DND-41 (cell line): ENCODE data around the gene FUT9.

Source experiments
- ATAC-seq: fragments of 200-7000 bp; cut with Tn5 transposase; 3 replicates; pipeline ENCODE4 v1.9.1; 2021; ENCODE audit warnings: low read depth; ENCODE audit not compliant: insufficient read depth
- DNase-seq: peaks from one replicate; pipeline ENCODE4 v3.0.0-alpha.2; 2020
- H2AFZ ChIP-seq: 2 replicates; pipeline ENCODE4 v1.6.0; 2012; ENCODE audit warnings: low read depth, low read length
- H3K27ac ChIP-seq: 2 replicates; pipeline ENCODE4 v1.5.1; 2012; ENCODE audit warnings: low read length, inconsistent platforms
- H3K27me3 ChIP-seq: fragments of 200-600 bp; sonication (generic); 2 replicates; pipeline ENCODE4 v1.6.0; 2012; ENCODE audit warnings: low read length, mild to moderate bottlenecking, inconsistent platforms; ENCODE audit not compliant: insufficient read depth, poor library complexity
- H3K36me3 ChIP-seq: 2 replicates; pipeline ENCODE4 v1.5.1; 2012; ENCODE audit warnings: low read length, inconsistent platforms; ENCODE audit not compliant: insufficient read depth
- H3K4me1 ChIP-seq: 2 replicates; pipeline ENCODE4 v1.5.1; 2012; ENCODE audit warnings: mild to moderate bottlenecking, low read length; ENCODE audit not compliant: insufficient read depth
- H3K4me2 ChIP-seq: 2 replicates; pipeline ENCODE4 v1.6.0; 2012; ENCODE audit warnings: mild to moderate bottlenecking, moderate library complexity, low read length, inconsistent platforms; ENCODE audit not compliant: insufficient read depth
- H3K4me3 ChIP-seq, 2 experiments: fragments of 200-600 bp in 1 of 2; shearing (Covaris generic) in 1 of 2; 2 replicates each; pipeline ENCODE4 v1.5.1; 2012 to 2016; ENCODE audit warnings: inconsistent platforms in 2 of 2, low read length in 2 of 2, mild to moderate bottlenecking in 2 of 2, low read depth in 1 of 2, moderate library complexity in 1 of 2
- H3K79me2 ChIP-seq: 2 replicates; pipeline ENCODE4 v1.6.0; 2012; ENCODE audit warnings: low read length, inconsistent platforms; ENCODE audit not compliant: insufficient read depth
- H3K9ac ChIP-seq: 2 replicates; pipeline ENCODE4 v1.6.0; 2012; ENCODE audit warnings: low read depth, mild to moderate bottlenecking, inconsistent platforms, low read length, moderate library complexity
- H3K9me3 ChIP-seq: 2 replicates; pipeline ENCODE4 v1.5.1; 2012; ENCODE audit warnings: low read length, moderate library complexity, mild to moderate bottlenecking, inconsistent platforms; ENCODE audit not compliant: insufficient read depth, severe bottlenecking
- H4K20me1 ChIP-seq: 2 replicates; pipeline ENCODE4 v1.6.0; 2012; ENCODE audit warnings: low read length; ENCODE audit not compliant: insufficient read depth
- EZH2 ChIP-seq: IDR thresholded peaks from 3 replicates; pipeline ENCODE4 v1.6.1; 2012; ENCODE audit warnings: borderline replicate concordance, low read depth, mild to moderate bottlenecking, moderate library complexity, low read length, inconsistent platforms; ENCODE audit not compliant: severe bottlenecking
- TF ChIP-seq, protein P1 (sequence below): IDR thresholded peaks from 2 replicates; pipeline ENCODE4 v1.5.1; 2012; ENCODE audit warnings: borderline replicate concordance, low read length, moderate library complexity, mild to moderate bottlenecking; ENCODE audit not compliant: poor library complexity, severe bottlenecking; ENCODE audit errors: extremely low read depth

The FUT9 gene

DNA sequence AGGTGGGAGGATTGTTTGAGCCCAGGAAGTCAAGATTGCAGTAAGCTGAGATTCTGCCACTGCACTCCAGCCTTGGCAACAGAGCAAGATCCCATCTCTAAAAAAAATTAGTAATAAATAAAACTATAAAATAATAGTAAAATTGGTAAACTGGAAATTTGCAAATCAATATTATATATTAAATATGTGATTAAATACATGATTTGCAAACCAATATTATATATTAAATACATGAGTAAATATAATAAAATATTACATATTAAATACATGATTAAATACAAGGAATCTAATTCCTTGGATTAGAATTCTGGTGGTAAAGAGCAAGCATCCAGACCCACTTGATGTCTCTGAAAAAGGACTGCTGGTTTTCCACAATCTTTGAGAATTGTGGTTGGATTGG is 35.8 kb downstream of the FUT9 start:
- DNase-seq, result no peak
- H3K27ac ChIP-seq, result no peak overlapping the region
- H3K4me1 ChIP-seq, result no peaks in the 10 kb centered on the region
- no peak overlapping the region for H3K4me2 ChIP-seq
- no peaks in the 10 kb centered on the region for H3K79me2 ChIP-seq
- no peak overlapping the region for H3K9ac ChIP-seq
- H4K20me1 ChIP-seq, result no peaks in the 10 kb centered on the region
- no peaks in the 10 kb centered on the region for H3K9me3 ChIP-seq
- TF ChIP-seq, protein P1, sequence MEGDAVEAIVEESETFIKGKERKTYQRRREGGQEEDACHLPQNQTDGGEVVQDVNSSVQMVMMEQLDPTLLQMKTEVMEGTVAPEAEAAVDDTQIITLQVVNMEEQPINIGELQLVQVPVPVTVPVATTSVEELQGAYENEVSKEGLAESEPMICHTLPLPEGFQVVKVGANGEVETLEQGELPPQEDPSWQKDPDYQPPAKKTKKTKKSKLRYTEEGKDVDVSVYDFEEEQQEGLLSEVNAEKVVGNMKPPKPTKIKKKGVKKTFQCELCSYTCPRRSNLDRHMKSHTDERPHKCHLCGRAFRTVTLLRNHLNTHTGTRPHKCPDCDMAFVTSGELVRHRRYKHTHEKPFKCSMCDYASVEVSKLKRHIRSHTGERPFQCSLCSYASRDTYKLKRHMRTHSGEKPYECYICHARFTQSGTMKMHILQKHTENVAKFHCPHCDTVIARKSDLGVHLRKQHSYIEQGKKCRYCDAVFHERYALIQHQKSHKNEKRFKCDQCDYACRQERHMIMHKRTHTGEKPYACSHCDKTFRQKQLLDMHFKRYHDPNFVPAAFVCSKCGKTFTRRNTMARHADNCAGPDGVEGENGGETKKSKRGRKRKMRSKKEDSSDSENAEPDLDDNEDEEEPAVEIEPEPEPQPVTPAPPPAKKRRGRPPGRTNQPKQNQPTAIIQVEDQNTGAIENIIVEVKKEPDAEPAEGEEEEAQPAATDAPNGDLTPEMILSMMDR, result no peak
- TF ChIP-seq EZH2, result no peak
- H3K36me3 ChIP-seq, result no peaks in the 10 kb centered on the region
- ATAC-seq, result no peak
- H2AFZ ChIP-seq, result no peak overlapping the region
- no peaks in the 10 kb centered on the region for H3K27me3 ChIP-seq
- no peak overlapping the region for H3K4me3 ChIP-seq

DNA sequence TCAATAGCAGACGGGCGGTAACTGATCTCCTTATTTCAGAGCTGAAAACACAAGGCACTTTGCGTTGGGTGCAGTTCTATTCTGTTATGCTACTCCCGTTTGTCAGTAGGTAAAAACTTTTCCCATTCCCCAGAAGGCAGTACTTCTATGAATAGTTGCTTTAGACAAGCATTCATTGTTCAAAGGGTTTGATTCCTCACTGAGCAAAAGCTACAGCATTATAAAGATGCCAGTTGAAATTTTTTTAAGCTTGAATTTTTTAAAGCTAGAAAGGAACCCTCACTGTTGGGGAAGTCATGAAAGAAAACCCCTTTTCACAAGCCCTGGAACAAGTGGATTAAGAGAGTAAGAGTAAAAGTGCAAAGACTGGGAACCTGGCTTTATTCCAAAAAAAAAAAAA is 42.3 kb downstream of the FUT9 start:
- no peak for ATAC-seq
- no peaks in the 10 kb centered on the region for H3K4me1 ChIP-seq
- no peaks in the 10 kb centered on the region for H3K27me3 ChIP-seq
- no peak overlapping the region for H2AFZ ChIP-seq
- no peak overlapping the region for H3K4me2 ChIP-seq
- no peaks in the 10 kb centered on the region for H3K79me2 ChIP-seq
- H3K27ac ChIP-seq, result no peak overlapping the region
- H3K9ac ChIP-seq, result no peak overlapping the region
- DNase-seq, result no peak
- no peak overlapping the region for H3K4me3 ChIP-seq
- no peaks in the 10 kb centered on the region for H4K20me1 ChIP-seq
- H3K9me3 ChIP-seq, result no peaks in the 10 kb centered on the region
- TF ChIP-seq EZH2, result no peak
- TF ChIP-seq, protein P1, result no peak
- no peaks in the 10 kb centered on the region for H3K36me3 ChIP-seq

DNA sequence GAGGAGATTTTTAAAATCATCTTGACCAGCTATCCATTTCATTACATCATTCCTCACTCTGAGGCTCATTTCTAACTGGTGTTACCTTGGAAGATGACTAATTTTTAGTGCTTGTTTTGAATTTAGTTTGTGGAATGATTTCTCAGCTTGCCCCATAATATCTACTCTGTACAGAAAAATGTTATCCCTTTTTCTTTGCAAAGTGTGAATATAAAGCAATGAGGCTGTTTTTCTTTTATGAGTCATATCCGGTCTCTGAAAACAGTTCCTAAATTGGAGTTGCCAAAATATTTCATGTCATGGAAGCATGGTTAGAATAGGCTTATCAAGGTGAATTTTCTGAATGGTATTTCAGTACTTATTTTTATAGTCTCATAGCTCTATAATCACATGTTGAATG is 43.8 kb downstream of the FUT9 start:
- no peak for DNase-seq
- no peak overlapping the region for H3K27ac ChIP-seq
- H3K9ac ChIP-seq, result no peak overlapping the region

More for the DNA sequence above, 43.8 kb downstream of the FUT9 start:
- no peaks in the 10 kb centered on the region for H3K4me1 ChIP-seq
- no peak overlapping the region for H2AFZ ChIP-seq
- H3K36me3 ChIP-seq, result no peaks in the 10 kb centered on the region
- H4K20me1 ChIP-seq, result no peaks in the 10 kb centered on the region
- no peaks in the 10 kb centered on the region for H3K9me3 ChIP-seq
- H3K4me2 ChIP-seq, result no peak overlapping the region
- no peak overlapping the region for H3K4me3 ChIP-seq
- H3K79me2 ChIP-seq, result no peaks in the 10 kb centered on the region
- no peak for TF ChIP-seq EZH2
- TF ChIP-seq, protein P1, result no peak
- no peaks in the 10 kb centered on the region for H3K27me3 ChIP-seq
- ATAC-seq, result no peak
